Activated naive CD4-positive, alpha-beta T cell treated with Interleukin-2 at 50 U/mL for 16 hours (primary cell): Measurements from ENCODE around the gene MBD6.
"Not testable (repeated sequence)": the region's sequence is repeated elsewhere in the genome, so short reads cannot be mapped to it uniquely, and the experiment has no call there.

Experiments used
- DNase-seq: peaks from one replicate; pipeline ENCODE4 v3.0.0-alpha.2; 2020

Gene MBD6

GRCh38 chr12:57490126-57490525 is 32.5 kb upstream of the MBD6 start:
- DNase-seq: no peak

DNA sequence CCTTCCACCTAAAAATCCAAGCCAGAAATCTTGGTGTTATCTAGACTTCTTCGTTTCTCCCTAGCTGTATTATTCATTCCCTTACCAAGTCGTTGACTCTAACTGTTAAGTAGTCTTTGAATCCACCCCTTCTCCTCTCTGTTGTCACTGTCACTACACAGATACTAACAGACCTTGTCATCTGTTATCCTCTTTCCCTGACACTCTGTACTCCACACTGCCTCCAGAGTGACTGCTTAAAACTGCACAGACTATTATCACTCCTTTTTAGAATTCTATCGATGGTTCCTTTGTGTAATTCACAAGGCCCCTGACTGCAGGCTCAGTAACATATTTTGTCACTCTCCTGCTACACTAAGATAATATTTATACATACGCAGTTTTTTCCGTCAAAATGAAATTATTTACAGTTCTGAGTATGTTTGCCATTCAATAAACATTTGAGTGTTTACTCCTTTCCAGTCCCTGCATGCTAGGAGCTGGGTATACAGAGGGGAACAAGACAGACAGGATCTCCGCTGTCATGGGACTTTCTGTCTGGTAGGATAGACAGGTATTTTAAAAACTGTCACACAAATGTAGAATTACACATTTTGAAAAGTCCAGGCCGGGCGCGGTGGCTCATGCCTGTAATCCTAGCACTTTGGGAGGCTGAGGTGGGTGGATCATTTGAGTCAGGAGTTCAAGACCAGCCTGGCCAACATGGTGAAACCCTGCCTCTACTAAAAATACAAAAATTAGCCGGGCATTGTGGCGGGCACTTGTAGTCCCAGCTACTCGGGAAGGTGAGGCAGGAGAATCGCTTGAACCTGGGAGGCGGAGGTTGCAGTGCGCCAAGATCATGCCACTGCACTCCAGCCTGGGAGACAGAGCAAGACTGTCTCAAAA is 31.0 kb upstream of the MBD6 start:
- no peak for DNase-seq

- DNase-seq: not testable (repeated sequence)
Observed at GRCh38 chr12:57495051-57495701, 27.4 kb upstream of the MBD6 start.

GRCh38 chr12:57496822-57497221 is 25.8 kb upstream of the MBD6 start:
- no peak for DNase-seq

DNA sequence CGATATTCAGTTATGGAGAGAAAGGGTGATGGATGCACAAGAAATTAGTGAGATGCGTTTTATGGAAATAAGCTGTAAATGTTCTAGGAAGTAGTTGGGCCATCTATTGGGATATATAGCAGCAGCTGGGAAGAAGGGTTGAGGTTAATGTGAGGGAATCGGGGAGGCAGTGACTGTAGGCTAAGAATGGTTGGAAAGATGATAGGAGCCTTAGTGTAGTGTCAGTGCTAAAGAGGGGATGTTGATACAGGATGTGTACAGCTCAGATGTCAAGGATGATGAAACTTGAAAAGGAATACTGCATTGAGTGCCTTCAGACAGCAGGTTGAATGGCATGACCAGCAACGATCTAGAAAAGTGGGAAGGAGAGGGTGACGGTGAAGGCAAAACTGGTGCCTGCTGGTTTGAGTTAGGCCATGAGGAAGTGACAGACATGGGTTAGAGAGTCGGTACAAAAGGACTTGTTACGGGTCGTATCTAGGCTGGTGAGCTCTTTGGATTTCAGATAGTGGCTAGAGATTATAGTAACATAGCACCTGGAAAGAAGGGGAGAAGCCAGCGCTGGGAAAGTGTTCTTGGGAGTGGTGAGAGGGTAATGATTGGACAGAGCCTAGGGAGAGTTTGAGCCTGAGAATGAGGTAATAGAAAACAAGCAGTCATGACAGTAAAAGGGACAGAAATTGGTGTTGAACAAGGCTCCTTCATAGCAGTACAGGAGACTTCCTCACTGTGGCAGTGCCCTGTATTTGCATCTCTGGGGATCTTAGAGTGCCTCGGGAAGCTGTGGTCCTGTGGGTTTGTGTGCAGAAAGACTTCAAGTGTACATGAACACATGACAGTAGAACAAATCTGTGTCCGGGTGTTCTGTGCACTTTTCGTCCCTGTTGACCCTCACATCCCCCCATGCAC is 25.1 kb upstream of the MBD6 start:
- no peak for DNase-seq

DNA sequence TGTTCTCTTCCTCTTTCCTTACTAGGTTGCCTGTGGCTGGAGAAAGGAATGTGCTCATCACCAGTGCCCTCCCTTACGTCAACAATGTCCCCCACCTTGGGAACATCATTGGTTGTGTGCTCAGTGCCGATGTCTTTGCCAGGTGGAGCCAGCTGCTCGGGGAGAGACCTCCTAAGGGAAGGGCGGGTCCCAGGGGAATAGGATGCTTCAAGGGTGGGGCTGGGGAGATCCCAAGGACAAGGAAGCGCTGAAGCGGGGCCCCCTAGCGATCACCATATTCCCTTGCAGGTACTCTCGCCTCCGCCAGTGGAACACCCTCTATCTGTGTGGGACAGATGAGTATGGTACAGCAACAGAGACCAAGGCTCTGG is 24.5 kb upstream of the MBD6 start:
- DNase-seq: no peak

- no peak for DNase-seq
Observed at GRCh38 chr12:57498571-57498970, 24.1 kb upstream of the MBD6 start.

DNA sequence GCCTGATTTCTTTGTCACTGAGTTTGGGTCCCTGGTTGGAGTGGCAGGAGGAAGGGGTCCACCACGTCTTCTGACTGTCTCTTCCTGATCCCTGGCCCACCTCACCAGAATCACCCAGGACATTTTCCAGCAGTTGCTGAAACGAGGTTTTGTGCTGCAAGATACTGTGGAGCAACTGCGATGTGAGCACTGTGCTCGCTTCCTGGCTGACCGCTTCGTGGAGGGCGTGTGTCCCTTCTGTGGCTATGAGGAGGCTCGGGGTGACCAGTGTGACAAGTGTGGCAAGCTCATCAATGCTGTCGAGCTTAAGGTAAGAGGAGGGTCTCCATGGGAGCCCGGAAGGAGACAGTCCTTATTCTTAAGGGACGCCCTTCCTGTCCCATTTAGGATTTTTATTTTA is 22.4 kb upstream of the MBD6 start:
- no peak for DNase-seq

GRCh38 chr12:57502311-57502969 is 20.2 kb upstream of the MBD6 start:
- DNase-seq: not testable (repeated sequence)

DNA sequence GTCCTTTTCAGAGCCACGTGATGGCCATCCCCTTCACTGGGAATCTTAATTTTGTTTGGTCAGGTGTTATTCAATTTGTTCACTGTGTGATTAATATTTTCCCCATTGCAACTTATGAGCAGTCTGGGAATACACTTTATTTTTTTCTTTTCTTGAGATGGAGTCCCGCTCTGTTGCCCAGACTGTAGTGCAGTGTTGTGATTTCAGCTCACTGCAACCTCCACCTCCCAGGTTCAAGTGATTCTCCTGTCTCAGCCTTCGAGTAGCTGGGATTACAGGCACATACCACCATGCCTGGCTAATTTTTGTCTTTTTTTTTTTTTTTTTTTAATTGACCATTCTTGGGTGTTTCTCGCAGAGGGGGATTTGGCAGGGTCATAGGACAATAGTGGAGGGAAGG is 16.1 kb upstream of the MBD6 start:
- DNase-seq: not testable (repeated sequence)

GRCh38 chr12:57507796-57508195 is 14.8 kb upstream of the MBD6 start:
- DNase-seq: not testable (repeated sequence)

- DNase-seq: no peak
Observed at GRCh38 chr12:57511161-57511560, 11.5 kb upstream of the MBD6 start.

DNA sequence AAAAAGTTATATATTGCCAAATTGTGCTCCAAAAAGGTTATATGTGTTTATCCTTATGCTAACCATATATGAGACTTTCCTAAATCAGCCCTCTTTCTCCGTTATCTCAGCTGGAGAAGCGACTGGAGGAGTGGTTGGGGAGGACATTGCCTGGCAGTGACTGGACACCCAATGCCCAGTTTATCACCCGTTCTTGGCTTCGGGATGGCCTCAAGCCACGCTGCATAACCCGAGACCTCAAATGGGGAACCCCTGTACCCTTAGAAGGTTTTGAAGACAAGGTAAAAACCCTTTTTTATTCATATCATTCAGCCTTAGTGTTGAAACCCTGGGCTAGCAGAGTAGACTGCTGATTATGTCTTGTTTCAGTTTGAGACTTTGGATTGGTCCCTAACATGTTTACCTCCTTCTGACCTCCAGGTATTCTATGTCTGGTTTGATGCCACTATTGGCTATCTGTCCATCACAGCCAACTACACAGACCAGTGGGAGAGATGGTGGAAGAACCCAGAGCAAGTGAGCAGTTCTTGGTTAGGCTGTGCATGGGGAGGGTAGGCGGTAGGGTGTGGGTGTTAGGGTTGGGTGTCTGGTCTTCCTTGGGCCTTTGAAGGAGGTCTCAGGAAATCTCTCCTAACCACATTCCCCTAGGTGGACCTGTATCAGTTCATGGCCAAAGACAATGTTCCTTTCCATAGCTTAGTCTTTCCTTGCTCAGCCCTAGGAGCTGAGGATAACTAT is 10.9 kb upstream of the MBD6 start:
- DNase-seq: no peak

- no peak for DNase-seq
Observed at GRCh38 chr12:57512665-57513064, 10.0 kb upstream of the MBD6 start.

DNA sequence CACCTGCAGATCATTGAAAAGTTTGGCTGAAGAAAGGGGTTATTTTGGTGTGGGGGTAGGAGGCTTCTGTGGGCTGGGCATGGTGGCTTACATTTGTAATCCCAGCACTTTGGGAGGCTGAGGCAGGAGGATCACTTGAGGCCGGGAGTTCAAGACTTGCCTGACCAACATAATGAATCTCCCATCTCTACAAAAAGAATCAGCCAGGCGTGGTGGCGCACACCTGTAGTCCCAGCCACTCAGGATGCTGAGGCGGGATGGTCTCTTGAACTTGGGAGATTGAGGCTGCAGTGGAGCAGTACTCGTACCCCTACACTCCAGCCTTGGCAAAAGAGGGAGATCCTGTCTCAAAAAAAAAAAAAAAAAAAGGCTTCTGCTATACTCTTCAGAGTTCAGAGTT is 9.4 kb upstream of the MBD6 start:
- no peak for DNase-seq

DNA sequence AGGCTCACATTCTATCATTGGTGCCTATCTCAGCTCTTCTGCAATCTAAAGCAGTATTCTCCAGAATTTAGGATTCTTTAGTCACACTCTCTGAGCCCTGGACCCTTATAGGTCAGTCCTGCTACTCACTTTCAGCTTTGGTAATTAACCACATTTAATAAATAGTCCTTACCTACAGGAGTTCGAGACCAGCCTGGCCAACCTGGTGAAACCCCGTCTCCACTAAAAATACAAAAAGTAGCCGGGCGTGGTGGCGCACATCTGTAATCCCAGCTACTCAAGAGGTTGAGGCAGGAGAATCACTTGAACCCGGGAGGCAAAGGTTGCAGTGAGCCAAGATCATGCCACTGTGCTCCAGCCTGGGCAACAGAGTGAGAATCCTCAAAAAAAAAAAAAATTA is 8.9 kb upstream of the MBD6 start:
- DNase-seq: not testable (repeated sequence)

GRCh38 chr12:57514246-57514645 is 8.4 kb upstream of the MBD6 start:
- DNase-seq: not testable (repeated sequence)

GRCh38 chr12:57514720-57515407 is 7.8 kb upstream of the MBD6 start:
- DNase-seq: no peak

- DNase-seq: no peak
Observed at GRCh38 chr12:57515408-57515933, 7.2 kb upstream of the MBD6 start.

DNA sequence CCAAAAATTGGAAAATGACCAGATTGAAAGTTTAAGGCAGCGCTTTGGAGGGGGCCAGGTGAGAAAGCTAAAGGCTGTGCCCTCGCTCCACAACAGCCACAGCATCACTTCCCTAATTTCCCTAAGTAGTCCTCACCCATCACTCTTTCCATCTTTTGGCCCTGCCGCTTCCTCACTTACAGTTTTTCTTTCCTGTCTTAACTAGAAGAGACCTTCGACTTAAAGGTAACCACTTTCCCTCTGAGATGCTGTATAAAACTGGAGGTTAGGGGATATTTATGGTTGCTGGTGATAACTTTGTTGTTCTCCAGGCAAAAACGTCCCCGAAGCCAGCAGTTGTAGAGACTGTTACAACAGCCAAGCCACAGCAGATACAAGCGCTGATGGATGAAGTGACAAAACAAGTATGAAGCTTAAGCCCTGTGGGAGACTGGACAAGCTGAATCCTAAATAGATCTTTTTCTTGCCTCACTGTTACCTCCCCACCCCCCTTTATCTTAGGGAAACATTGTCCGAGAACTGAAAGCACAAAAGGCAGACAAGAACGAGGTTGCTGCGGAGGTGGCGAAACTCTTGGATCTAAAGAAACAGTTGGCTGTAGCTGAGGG is 6.6 kb upstream of the MBD6 start:
- DNase-seq: no peak
